HG02938 (cell line): ENCODE measurements around the gene AKR7A2.

Experiments used
- ATAC-seq: cut with Tn5 transposase; IDR thresholded peaks from one replicate; pipeline ENCODE4 v1.9.1; 2021; ENCODE audit warnings: mild to moderate bottlenecking, moderate library complexity; ENCODE audit not compliant: unreplicated experiment

The AKR7A2 gene

GRCh38 chr1:19311931-19312781 lies at the start of gene AKR7A2, which contains the start of gene SLC66A1:
Gene AKR7A2, minus strand, starts transcription at chr1:19312144. Its CDS starts 20 bp downstream, at chr1:19312124.
Gene SLC66A1, plus strand, starts transcription at chr1:19312326. Its CDS starts 5,352 bp downstream, at chr1:19317678.
- peak; percentile 53 for ATAC-seq

- ATAC-seq: no peak
These were observed 49.1 kb upstream of the AKR7A2 start for GRCh38 chr1:19360843-19361610.

- ATAC-seq: no peak
These were observed 48.5 kb upstream of the AKR7A2 start for GRCh38 chr1:19360432-19360831.

DNA sequence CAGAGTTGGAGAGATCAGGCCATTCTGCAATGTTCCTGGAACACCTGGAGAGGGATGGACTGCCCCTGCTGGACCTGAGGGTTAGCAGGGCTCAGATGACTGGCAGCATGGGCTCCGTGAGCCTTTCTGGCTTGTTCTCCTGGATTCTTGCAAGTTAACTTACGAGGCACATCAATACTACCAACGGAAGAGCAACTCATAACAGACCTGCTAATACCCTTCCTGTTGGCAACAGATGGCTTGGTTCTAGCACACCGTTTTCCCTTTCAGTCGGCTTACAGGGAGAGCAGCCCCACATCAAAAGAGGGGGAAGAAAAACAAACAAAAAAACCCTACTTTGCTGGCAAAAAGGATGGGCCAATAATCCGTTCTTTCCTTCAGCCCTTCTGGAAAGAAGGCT lies 48.1 kb upstream of the AKR7A2 start:
- ATAC-seq: no peak

DNA sequence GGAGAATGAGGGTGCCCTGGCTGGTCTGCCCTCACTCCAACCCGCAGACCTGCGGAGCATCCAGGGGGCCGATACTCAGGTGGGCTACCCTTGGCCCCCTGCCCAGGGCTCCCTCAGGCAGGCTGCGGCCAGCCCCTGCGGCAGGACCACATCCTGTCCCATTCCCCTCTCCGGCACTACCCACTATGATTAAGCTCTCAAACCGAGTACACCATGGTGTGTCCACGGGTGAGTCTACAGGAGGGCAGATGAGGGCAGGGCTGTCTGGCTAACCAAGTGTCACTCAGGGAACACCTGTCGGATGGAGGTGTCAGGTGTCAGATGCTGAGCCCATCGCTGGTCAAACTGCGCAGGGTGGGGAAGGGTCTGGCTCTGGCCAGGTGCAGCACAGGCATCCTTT lies 47.4 kb upstream of the AKR7A2 start:
- ATAC-seq: no peak

GRCh38 chr1:19358710-19359109 lies 46.8 kb upstream of the AKR7A2 start:
- ATAC-seq: no peak

GRCh38 chr1:19357299-19357986 lies 45.5 kb upstream of the AKR7A2 start:
- no peak for ATAC-seq

GRCh38 chr1:19356266-19356665 lies 44.3 kb upstream of the AKR7A2 start:
- no peak for ATAC-seq

- ATAC-seq: no peak
These were observed 42.6 kb upstream of the AKR7A2 start for GRCh38 chr1:19354531-19354981.

DNA sequence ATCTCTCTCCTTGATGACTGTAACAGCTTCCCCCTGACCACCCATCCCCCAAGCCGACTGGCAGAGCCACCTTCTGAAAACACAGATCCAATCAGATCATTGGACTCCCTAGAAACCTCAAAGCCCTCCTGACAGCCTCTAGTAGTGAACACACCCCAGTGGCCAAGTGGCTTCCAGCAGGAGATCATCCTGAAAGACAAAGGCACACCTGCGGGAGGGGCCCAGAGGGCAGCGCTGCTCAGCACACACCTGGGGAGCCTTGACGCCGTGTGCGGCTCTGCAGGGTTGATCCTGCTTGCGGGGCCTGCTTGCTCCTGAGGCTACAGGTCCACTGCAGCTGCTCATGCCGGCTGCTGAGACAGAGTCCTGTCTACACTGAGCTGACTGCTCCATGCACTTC lies 41.7 kb upstream of the AKR7A2 start:
- ATAC-seq: no peak

DNA sequence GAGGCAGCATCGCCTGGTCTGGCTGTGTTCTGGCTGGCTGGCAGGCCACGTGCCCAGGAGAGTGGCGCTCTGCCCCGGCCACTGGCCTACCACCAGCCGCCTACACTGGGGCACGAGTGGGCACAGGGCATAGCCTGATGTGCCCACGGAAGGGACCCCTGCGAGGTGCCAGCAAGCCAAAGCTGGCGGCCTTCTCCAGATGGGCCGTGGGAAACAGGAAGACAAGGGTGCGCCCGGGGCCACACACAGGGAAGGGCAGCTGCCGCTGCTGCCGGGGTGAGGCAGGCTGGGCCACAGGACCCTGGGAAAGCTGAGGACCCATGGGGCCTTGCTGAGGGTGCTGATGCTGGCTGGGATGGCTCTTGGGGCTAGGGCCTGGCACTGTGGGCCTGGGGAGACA lies 40.9 kb upstream of the AKR7A2 start:
- ATAC-seq: no peak

GRCh38 chr1:19351873-19352272 lies 39.9 kb upstream of the AKR7A2 start:
- ATAC-seq: no peak

- no peak for ATAC-seq
These were observed 38.6 kb upstream of the AKR7A2 start for GRCh38 chr1:19350566-19350965.

DNA sequence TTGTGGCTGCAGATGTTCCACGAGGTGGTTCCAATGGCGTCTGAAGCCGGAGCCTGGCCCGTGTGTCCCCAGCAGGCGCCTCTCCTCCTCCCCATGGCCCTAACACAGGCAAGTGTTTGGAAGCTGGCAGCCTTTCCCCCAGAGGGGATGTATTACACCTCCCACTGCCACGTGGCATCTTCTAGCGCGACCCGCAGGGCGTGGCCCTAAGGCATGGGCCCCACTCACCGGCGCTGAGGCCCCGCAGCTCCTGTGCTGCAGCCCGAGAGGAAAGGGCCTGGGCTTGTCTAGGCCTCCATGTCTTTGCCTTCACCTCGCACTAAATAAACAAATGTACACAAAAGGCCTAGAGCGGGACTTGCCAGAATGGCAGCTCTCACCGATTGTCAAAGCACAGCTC lies 38.1 kb upstream of the AKR7A2 start:
- ATAC-seq: no peak

GRCh38 chr1:19348441-19349198 lies 36.7 kb upstream of the AKR7A2 start:
- no peak for ATAC-seq

GRCh38 chr1:19347533-19348172 lies 35.7 kb upstream of the AKR7A2 start:
- ATAC-seq: no peak

- no peak for ATAC-seq
These were observed 34.1 kb upstream of the AKR7A2 start for GRCh38 chr1:19346026-19346425.

GRCh38 chr1:19345391-19345790 lies 33.4 kb upstream of the AKR7A2 start:
- ATAC-seq: no peak

DNA sequence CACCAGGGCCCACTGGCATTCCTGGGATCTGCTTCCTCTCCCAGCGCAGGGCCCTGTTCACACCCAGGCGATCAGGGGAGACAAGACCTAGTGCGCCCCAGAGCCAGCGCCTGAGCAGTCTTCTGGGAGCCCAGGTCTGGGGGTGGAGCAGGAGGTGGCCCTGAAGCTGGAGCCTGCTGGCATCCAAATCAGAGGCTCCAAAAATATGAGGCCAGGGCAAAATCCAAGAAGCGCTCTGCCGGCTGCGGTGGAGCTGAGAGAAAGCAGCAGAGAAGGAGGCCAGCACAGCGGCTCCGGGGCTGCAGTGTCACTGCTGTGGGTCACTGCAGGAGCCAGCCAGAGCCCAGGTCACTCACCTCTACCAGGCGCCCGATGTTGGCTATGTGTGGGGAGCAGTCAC lies 32.9 kb upstream of the AKR7A2 start:
- no peak for ATAC-seq

GRCh38 chr1:19344372-19344810 lies 32.4 kb upstream of the AKR7A2 start:
- no peak for ATAC-seq
